HAP-1 (cell line): ENCODE data around the gene HMOX1.
A peak's percentile ranks its signal among the peaks of the same experiment; 100 is the strongest.
"Not testable (repeated sequence)": the region's sequence is repeated elsewhere in the genome, so short reads cannot be mapped to it uniquely, and the experiment has no call there.

Experiments used
- DNase-seq, 2 experiments: peaks; one replicate each; pipeline ENCODE4 v3.0.0-alpha.2; 2016 to 2020; ENCODE audit warnings: low spot score in 2 of 2
- H3K27me3 ChIP-seq: fragments of 250-450 bp; sonication (Bioruptor Pico); 2 replicates; pipeline ENCODE4 v1.5.1; 2020; ENCODE audit warnings: low read depth, mild to moderate bottlenecking, moderate library complexity
- H3K36me3 ChIP-seq: fragments of 250-450 bp; sonication (Bioruptor Pico); replicated peaks from 2 replicates; pipeline ENCODE4 v1.5.1; 2020; ENCODE audit warnings: mild to moderate bottlenecking
- H3K4me1 ChIP-seq: fragments of 250-450 bp; sonication (Bioruptor Pico); 2 replicates; pipeline ENCODE4 v1.5.1; 2020; ENCODE audit warnings: mild to moderate bottlenecking
- H3K4me3 ChIP-seq: fragments of 250-450 bp; sonication (Bioruptor Pico); 2 replicates; pipeline ENCODE4 v1.5.1; 2020; ENCODE audit warnings: mild to moderate bottlenecking, moderate library complexity
- H3K9me3 ChIP-seq: fragments of 250-450 bp; sonication (Bioruptor Pico); 2 replicates; pipeline ENCODE4 v1.5.1; 2020; ENCODE audit warnings: mild to moderate bottlenecking, moderate library complexity
- in situ Hi-C: fragments of 300-500 bp; cut with MboI; formaldehyde crosslinking; loops from 3 replicates; pipeline ENCODE4 v1.14.3; 2020; ENCODE audit warnings: low sequenced_read_pairs, inconsistent platforms, mixed read lengths

HMOX1 gene

DNA sequence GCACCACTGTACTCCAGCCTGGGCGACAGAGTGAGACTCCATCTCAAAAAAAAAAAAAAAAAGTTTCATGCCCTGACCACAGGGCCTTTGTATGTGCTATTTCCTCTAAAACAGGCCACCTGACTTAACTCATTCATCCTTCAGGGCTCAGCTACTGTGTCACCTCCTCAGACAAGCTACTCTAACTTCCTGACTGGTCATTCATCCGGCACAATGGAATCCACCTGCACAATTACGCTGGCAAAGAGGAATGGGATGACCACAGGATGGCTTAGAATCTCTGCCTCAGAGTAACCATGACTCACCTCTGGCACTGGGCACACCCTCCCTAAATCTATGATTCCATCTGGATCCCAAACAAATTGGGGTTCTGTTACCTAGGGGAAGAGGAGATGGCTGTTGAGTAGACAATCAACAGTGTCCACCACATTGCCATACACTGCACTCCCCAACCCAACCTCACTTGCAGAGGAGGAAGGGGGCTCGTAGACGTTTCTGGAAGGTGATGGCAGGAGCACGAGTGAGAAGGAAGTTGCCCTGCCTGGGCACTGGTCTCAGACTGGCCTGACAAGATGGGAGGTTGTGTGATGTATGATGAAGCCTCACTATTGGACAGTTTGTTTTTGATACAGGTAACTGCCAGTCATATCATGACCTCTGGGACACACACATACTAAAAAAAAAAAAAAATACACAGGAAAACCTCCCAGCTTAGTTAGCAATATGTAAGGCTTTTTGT, 22.8 kb upstream of the HMOX1 start:
- in situ Hi-C loops, result no loop called here

DNA sequence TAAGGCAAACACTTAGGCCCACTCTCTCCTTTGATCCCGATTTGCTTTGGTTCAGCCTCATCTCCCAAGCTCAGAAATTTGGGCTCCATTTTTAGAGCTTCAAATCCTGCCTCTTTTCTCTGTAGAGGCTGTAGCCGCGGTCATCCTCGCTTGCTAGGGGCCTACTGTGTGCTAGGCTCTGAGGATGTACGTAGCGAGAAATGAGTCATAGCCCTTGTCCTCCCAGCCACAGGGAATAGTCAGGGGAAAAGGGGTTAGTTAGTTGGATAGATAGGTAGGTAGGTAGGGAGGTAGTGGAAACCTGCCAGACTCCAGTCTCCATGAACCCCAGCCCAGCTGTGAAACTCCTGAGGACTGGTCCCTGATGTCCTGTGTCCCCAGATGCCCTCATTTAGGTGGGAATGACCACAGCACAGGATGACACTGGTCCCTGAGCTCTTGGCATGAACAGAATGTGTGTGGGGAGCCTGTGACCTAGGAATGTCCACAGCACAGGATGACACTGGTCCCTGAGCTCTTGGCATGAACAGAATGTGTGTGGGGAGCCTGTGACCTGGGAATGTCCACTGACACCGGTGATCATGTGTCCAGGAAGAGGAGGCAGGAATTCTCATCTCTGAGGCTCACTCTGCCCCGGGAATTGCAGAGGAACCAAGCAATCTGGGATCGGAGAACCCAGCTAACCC, 21.4 kb upstream of the HMOX1 start:
- no peaks in the 10 kb centered on the region for H3K9me3 ChIP-seq
- no peak for DNase-seq
- no peak overlapping the region for H3K4me3 ChIP-seq
- no peaks in the 10 kb centered on the region for H3K36me3 ChIP-seq
- in situ Hi-C loops, result no loop called here
- no peaks in the 10 kb centered on the region for H3K27me3 ChIP-seq
- no peaks in the 10 kb centered on the region for H3K4me1 ChIP-seq

More for the DNA sequence above, 22.8 kb upstream of the HMOX1 start:
- Histone ChIP-seq H3K4me1 (no peaks in the 10 kb centered on the region), H3K27me3 (no peaks in the 10 kb centered on the region), H3K9me3 (no peaks in the 10 kb centered on the region), H3K36me3 (no peaks in the 10 kb centered on the region), H3K4me3 (no peak overlapping the region)
- no peak for DNase-seq

GRCh38 chr22:35361001-35361558, 19.8 kb upstream of the HMOX1 start:
- Histone ChIP-seq H3K4me3 (no peak overlapping the region), H3K36me3 (no peaks in the 10 kb centered on the region), H3K4me1 (no peaks in the 10 kb centered on the region), H3K27me3 (no peaks in the 10 kb centered on the region), H3K9me3 (no peaks in the 10 kb centered on the region)
- DNase-seq, result no peak
- in situ Hi-C loops, result no loop called here

GRCh38 chr22:35363566-35364086, 17.3 kb upstream of the HMOX1 start:
- DNase-seq, result no peak
- in situ Hi-C loops, result no loop called here
- Histone ChIP-seq H3K4me3 (no peak overlapping the region), H3K36me3 (no peaks in the 10 kb centered on the region), H3K4me1 (no peaks in the 10 kb centered on the region), H3K9me3 (no peaks in the 10 kb centered on the region), H3K27me3 (no peaks in the 10 kb centered on the region)

- H3K9me3 ChIP-seq, H3K4me3 ChIP-seq, H3K4me1 ChIP-seq, H3K27me3 ChIP-seq, in situ Hi-C loops, H3K36me3 ChIP-seq: not testable (repeated sequence)
- DNase-seq, result peak in 1 of 2 experiments; percentile 47
Measured at GRCh38 chr22:35364230-35364629, 16.7 kb upstream of the HMOX1 start.

DNA sequence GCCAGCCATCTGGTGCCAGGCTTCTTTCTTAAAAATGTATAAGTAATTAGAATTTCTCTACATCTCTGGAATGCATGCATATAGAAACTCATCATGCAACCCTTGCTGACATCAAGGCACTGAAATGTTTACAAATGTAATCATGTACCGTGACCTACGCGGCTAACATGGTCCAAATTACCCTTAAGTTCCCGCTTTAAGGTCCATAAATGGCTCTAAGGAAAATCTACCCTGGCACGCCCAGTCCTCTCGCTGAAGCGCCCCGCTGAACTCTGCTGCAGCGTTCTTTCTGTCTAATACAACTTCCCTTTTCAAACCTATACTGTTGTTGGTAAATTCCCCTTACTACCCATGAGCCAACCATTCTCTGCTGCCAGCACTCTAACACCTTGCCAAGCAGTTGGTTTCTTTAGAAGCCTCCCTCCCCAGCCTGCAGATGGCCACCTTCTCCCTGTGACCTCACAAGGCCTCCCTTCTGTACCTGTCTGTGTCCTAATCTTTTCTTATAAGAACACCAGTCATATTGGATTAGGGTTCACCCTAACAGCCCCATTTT, 13.5 kb upstream of the HMOX1 start:
- H3K4me1 ChIP-seq, result peaks cover 25% of the 10 kb centered on the region
- H3K9me3 ChIP-seq, result 0 out of 2 replicates have a peak, but pooled peaks cover 2% of the 10 kb centered on the region
- in situ Hi-C loops, result no loop called here
- H3K36me3 ChIP-seq, result no peaks in the 10 kb centered on the region
- no peaks in the 10 kb centered on the region for H3K27me3 ChIP-seq
- DNase-seq, result no peak
- H3K4me3 ChIP-seq, result no peak overlapping the region

DNA sequence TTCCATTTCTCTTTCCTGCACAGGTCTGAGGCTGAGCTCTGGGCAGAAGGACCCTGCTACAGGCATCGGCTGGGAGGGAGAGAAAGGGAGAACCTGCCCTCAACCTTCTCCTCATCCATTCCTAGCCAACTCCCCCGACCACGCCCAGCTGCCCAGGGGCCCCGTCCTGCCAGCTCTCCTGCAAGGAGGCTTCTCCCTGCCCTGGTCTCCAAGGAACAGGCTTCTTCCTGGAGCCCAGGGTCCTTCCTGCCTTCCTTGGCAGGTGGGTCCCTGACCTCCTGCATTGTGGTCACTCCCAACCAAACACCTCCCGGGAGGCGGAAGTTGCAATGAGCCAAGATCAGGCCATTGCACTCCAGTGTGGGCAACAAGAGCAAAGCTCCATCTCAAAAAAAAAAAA, 12.5 kb upstream of the HMOX1 start:
- in situ Hi-C loops, result no loop called here
- H3K4me1 ChIP-seq, result peaks cover 26% of the 10 kb centered on the region

DNA sequence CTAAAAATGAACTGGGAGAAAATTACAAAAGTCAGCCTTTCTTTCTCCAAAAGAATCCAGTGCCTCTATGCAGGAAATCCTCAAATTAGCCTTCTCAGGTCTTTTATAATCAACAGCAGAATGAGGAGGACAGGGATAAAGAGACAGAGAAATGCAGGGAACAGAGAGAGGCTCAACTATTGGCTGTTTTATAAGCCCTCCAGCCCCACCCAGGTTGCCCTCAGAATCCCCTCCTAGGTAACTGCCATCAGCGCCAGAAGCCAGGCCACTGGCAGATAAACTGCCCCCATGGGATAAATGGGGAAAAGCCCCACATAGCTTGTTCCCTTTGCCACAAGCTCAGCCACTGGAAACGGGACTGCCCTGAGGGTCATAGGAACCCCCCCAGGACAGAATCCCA, 10.9 kb upstream of the HMOX1 start:
- Histone ChIP-seq H3K36me3 (no peaks in the 10 kb centered on the region), H3K4me1 (peaks cover 30% of the 10 kb centered on the region), H3K4me3 (no peak overlapping the region), H3K9me3 (0 out of 2 replicates have a peak, but pooled peaks cover 2% of the 10 kb centered on the region), H3K27me3 (no peaks in the 10 kb centered on the region)
- in situ Hi-C loops, result no loop called here
- DNase-seq, result peak; percentile 71 to 75

More for the DNA sequence above, 12.5 kb upstream of the HMOX1 start:
- H3K36me3 ChIP-seq, result no peaks in the 10 kb centered on the region
- no peak for DNase-seq
- 0 out of 2 replicates have a peak, but pooled peaks cover 2% of the 10 kb centered on the region for H3K9me3 ChIP-seq
- H3K27me3 ChIP-seq, result no peaks in the 10 kb centered on the region
- H3K4me3 ChIP-seq, result no peak overlapping the region

- Histone ChIP-seq H3K4me3 (no peak overlapping the region), H3K36me3 (no peaks in the 10 kb centered on the region), H3K4me1 (peaks cover 49% of the 10 kb centered on the region), H3K27me3 (no peaks in the 10 kb centered on the region), H3K9me3 (0 out of 2 replicates have a peak, but pooled peaks cover 2% of the 10 kb centered on the region)
- peak in 1 of 2 experiments; percentile 34 for DNase-seq
- in situ Hi-C loops, result no loop called here
Measured at GRCh38 chr22:35373781-35374180, 7.1 kb upstream of the HMOX1 start.

DNA sequence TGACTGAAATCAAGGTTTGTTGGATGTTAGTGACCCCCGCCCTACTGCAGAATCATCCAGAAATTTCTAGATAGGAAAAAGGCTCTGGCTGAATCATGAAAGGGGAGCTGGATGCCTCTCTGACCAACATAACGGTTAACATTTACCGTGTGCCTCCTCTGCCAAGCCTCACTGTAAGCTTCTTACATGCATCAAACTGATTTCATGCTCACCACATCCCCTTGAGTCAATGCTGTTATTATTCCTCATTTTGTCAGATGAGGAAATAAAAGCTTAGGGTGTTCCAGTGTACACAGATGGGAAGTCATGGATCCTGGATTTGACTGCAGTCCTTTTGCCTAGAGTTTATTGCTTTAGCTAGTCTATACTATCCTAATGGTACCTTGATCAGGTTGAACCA, 5.9 kb upstream of the HMOX1 start:
- Histone ChIP-seq H3K36me3 (no peaks in the 10 kb centered on the region), H3K4me1 (peaks cover 43% of the 10 kb centered on the region), H3K9me3 (no peaks in the 10 kb centered on the region), H3K27me3 (no peaks in the 10 kb centered on the region), H3K4me3 (no peak overlapping the region)
- DNase-seq, result no peak
- in situ Hi-C loops, result no loop called here

- Histone ChIP-seq H3K4me3 (no peak overlapping the region), H3K27me3 (no peaks in the 10 kb centered on the region), H3K4me1 (peaks cover 40% of the 10 kb centered on the region), H3K36me3 (no peaks in the 10 kb centered on the region), H3K9me3 (no peaks in the 10 kb centered on the region)
- in situ Hi-C loops, result no loop called here
- DNase-seq, result no peak
Measured at GRCh38 chr22:35375526-35375925, 5.4 kb upstream of the HMOX1 start.

- no peak overlapping the region for H3K4me3 ChIP-seq
- no peaks in the 10 kb centered on the region for H3K9me3 ChIP-seq
Measured at GRCh38 chr22:35376728-35377472, 4.0 kb upstream of the HMOX1 start.

DNA sequence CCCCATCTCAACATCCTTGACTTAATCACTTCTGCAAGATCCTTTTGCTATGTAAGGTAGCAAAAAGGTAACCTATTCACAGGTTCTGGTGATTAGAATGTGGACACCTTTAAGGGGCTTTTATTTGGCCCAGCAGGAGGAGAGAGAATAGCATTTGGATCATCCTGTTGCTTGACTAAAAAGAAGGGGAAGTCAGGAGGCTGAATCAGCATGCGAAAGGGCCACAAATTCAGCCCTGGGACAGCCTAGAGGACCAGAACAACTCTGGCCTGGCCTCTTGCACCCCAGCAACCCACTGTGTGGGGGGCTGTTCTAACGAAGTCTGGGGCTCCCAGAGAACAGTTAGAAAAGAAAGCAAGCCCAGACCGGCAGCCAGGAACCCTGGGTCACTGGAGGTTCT, 3.2 kb upstream of the HMOX1 start:
- Histone ChIP-seq H3K4me1 (peaks cover 46% of the 10 kb centered on the region), H3K36me3 (no peaks in the 10 kb centered on the region), H3K27me3 (no peaks in the 10 kb centered on the region), H3K9me3 (no peaks in the 10 kb centered on the region), H3K4me3 (no peak overlapping the region)
- in situ Hi-C loops, result no loop called here
- DNase-seq, result no peak

More at GRCh38 chr22:35376728-35377472, 4.0 kb upstream of the HMOX1 start:
- Histone ChIP-seq H3K27me3 (no peaks in the 10 kb centered on the region), H3K36me3 (no peaks in the 10 kb centered on the region), H3K4me1 (peaks cover 48% of the 10 kb centered on the region)
- peak; percentile 91 to 94 for DNase-seq
- in situ Hi-C loops, result no loop called here
